T-helper 22 cell (primary cell): Measurements from ENCODE around the gene ZNF749.
A peak's percentile ranks its signal among the peaks of the same experiment; 100 is the strongest.
"Not testable (repeated sequence)": the region's sequence is repeated elsewhere in the genome, so short reads cannot be mapped to it uniquely, and the experiment has no call there.

Experiments used
- DNase-seq: peaks from one replicate; pipeline ENCODE4 v3.0.0-alpha.2; 2020; ENCODE audit warnings: low read depth

The ZNF749 gene

GRCh38 chr19:57466489-57466888 is 31.4 kb downstream of the ZNF749 start:
- DNase-seq, result no peak

DNA sequence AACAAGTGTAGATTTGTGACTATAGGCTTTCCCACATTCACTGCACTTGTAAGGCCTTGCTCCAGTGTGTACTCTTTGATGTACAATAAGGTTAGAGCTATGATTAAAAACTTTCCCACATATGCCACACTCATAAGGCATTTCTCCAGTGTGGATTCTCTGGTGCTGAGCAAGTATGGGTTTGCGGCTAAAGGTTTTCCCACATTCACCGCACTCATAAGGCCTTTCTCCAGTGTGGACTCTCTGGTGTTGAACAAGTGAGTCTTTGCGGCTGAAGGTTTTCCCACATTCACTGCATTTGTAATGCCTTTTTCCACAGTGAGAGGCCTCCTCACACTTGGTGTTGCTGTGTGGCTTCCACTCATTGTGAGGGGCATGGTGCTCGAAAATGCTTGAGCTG is 38.5 kb downstream of the ZNF749 start:
- DNase-seq, result no peak

DNA sequence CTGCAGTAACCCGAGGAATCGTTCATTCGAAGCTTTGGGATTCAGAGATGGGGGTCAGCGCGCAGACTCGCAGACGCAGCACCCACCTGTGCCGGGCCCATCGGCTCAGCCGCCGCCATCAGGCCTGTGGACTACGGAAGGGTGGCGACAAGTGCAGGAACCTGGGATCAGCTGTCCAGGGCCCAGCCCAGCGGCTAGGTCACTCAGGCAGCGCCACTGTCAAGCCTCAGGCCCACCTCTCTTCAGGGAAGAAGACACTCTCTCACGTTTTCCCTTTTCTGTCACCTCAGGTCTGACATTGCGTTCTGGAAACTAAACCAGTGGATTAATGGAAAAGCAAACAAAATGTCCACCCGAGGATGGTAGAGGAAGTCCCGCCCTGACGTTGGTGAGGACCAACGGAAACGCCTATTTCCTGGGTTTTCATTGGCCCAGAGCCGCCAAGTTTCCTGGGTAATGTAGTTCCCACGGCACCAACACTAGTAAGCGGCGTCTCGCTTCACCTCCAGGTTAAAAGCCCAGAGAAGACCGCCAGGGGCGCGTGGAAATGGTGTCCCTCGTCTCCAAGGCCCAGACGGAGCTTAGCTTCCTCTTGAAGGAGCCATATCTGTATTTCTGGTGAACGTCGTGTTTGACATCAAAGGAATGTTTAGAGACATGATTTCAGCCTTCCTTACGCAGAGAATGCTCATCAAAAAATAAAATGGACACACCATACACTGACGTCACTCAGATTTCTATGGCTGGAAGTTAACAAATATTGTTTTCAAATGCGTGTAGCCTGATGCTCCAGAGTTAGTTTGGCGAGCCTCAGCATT is 42.3 kb downstream of the ZNF749 start, which contains the start of gene ZNF772:
TSS of gene ZNF772 (minus strand) at position 376 of the 818 bp plus-strand sequence. CDS start at position 119, 257 bp downstream.
- DNase-seq, result peak; percentile 72

GRCh38 chr19:57487477-57488298 is 52.6 kb downstream of the ZNF749 start, which contains the start of gene ZNF419:
TSS of gene ZNF419 (plus strand) at chr19:57487750. CDS start at chr19:57487951, 201 bp downstream.
- peak; percentile 82 for DNase-seq

- DNase-seq, result not testable (repeated sequence)
Observed at GRCh38 chr19:57488299-57488644, 53.1 kb downstream of the ZNF749 start.
